Keratinocyte (primary cell): Measurements from ENCODE around the gene SLC43A3. TPM values are rescaled to one million over a fixed set of nuclear protein-coding genes. Genes with fewer than 3 reads are reported as not detected.

Source experiments
- DNase-seq: peaks from one replicate; pipeline ENCODE4 v3.0.0-alpha.2; 2011; ENCODE audit warnings: low read depth, missing footprints, low spot score
- FAIRE-seq: peaks from 2 replicates; lab custom pipeline; 2011; peaks lifted over from hg19 to GRCh38; lab: Jason Lieb, UNC
- H2AFZ ChIP-seq: 2 replicates; pipeline ENCODE4 v1.6.0; 2012; ENCODE audit warnings: low read length, control low read depth, inconsistent platforms; ENCODE audit not compliant: control insufficient read depth
- H3K27ac ChIP-seq: 2 replicates; pipeline ENCODE4 v1.5.1; 2011; ENCODE audit warnings: low read length; ENCODE audit not compliant: control insufficient read depth, insufficient read depth
- H3K27me3 ChIP-seq: 3 replicates; pipeline ENCODE4 v1.6.0; 2011; ENCODE audit warnings: low read length; ENCODE audit not compliant: control insufficient read depth, insufficient read depth; ENCODE audit errors: extremely low read depth
- H3K36me3 ChIP-seq, 2 experiments: 2 replicates in 1 of 2; 3 replicates in 1 of 2; pipeline ENCODE4 v1.5.1; 2011; ENCODE audit warnings: low read length in 2 of 2, mild to moderate bottlenecking in 1 of 2; ENCODE audit not compliant: control insufficient read depth in 2 of 2, insufficient read depth in 2 of 2; ENCODE audit errors: extremely low read depth in 1 of 2
- H3K4me1 ChIP-seq: 3 replicates; pipeline ENCODE4 v1.5.1; 2011; ENCODE audit warnings: low read length; ENCODE audit not compliant: control insufficient read depth, insufficient read depth; ENCODE audit errors: extremely low read depth
- H3K4me2 ChIP-seq: 3 replicates; pipeline ENCODE4 v1.6.0; 2011; ENCODE audit warnings: low read depth, low read length; ENCODE audit not compliant: control insufficient read depth, insufficient read depth; ENCODE audit errors: extremely low read depth
- H3K4me3 ChIP-seq, 3 experiments: fragments of 200-600 bp in 1 of 3; sonication (generic) in 1 of 3; 2 replicates in 2 of 3; 3 replicates in 1 of 3; pipeline ENCODE4 v1.5.1; 2011 to 2016; ENCODE audit warnings: low read length in 3 of 3, mild to moderate bottlenecking in 3 of 3, control low read depth in 2 of 3, inconsistent platforms in 1 of 3, low read depth in 1 of 3, mixed read lengths in 1 of 3, mixed run types in 1 of 3, moderate library complexity in 1 of 3; ENCODE audit not compliant: control insufficient read depth in 2 of 3, insufficient read depth in 2 of 3; ENCODE audit errors: extremely low read depth in 1 of 3
- H3K79me2 ChIP-seq: 2 replicates; pipeline ENCODE4 v1.6.0; 2012; ENCODE audit warnings: low read length; ENCODE audit not compliant: control insufficient read depth, insufficient read depth
- H3K9ac ChIP-seq: 3 replicates; pipeline ENCODE4 v1.6.0; 2011; ENCODE audit warnings: low read length; ENCODE audit not compliant: control insufficient read depth, insufficient read depth; ENCODE audit errors: extremely low read depth
- H3K9me1 ChIP-seq: 3 replicates; pipeline ENCODE4 v1.6.0; 2011; ENCODE audit warnings: low read length; ENCODE audit not compliant: control insufficient read depth, insufficient read depth; ENCODE audit errors: extremely low read depth
- H3K9me3 ChIP-seq: 2 replicates; pipeline ENCODE4 v1.5.1; 2012; ENCODE audit warnings: low read depth, low read length; ENCODE audit not compliant: control insufficient read depth
- H4K20me1 ChIP-seq: 3 replicates; pipeline ENCODE4 v1.6.0; 2011; ENCODE audit warnings: low read length; ENCODE audit not compliant: control insufficient read depth, insufficient read depth; ENCODE audit errors: extremely low read depth
- CTCF ChIP-seq, 3 experiments: IDR thresholded peaks in 1 of 3; conservative IDR thresholded peaks in 1 of 3; optimal IDR thresholded peaks in 1 of 3; 2 replicates in 2 of 3; 3 replicates in 1 of 3; pipeline versions ENCODE3 to v1.5.1; 2011; ENCODE audit warnings: low read length in 3 of 3, mild to moderate bottlenecking in 3 of 3, moderate library complexity in 2 of 3, control low read depth in 1 of 3, inconsistent platforms in 1 of 3; ENCODE audit not compliant: insufficient read depth in 2 of 3; ENCODE audit errors: extremely low read depth in 1 of 3
- EZH2 ChIP-seq: IDR thresholded peaks from one replicate; pipeline ENCODE4 v1.6.1; 2012; ENCODE audit warnings: inconsistent platforms, mild to moderate bottlenecking, low read length, moderate library complexity
- dilution Hi-C: fragments of 300-500 bp; cut with MboI; formaldehyde crosslinking; loops from one replicate; pipeline ENCODE4 v1.7.0; 2020; ENCODE audit warnings: low sequenced_read_pairs; ENCODE audit not compliant: extremely low pct_ligation_motif_present
- polyA plus RNA-seq, 5 experiments: library from polyadenylated mRNA; depleted of rRNA in 3 of 5; stranded (reverse) in 3 of 5; stranded (forward) in 1 of 5; unstranded in 1 of 5; fragments of >200 nt; gene quantifications; 1 replicate in 1 of 5; 2 replicates in 3 of 5; 3 replicates in 1 of 5; pipeline versions ENCODE4 v1.2.1 to v1.2.3, GENCODE V29; 2011 to 2012; ENCODE audit warnings: missing spikeins in 2 of 5, low read depth in 1 of 5, low replicate concordance in 1 of 5

The SLC43A3 gene
- polyA plus RNA-seq, 1 donor (not counting 4 experiments of a cell fraction or from before 2014, with no cell fraction given): 48.1 TPM

GRCh38 chr11:57464539-57465181 lies 37.7 kb upstream of the SLC43A3 start:
- FAIRE-seq: no peak
- no peaks in the 10 kb centered on the region for H3K79me2 ChIP-seq
- no peak overlapping the region for H3K4me2 ChIP-seq
- H3K9me3 ChIP-seq: no peaks in the 10 kb centered on the region
- H3K9ac ChIP-seq: no peak overlapping the region
- H3K27me3 ChIP-seq: peaks cover 27% of the 10 kb centered on the region
- no peaks in the 10 kb centered on the region for H4K20me1 ChIP-seq
- H3K4me3 ChIP-seq: no peak overlapping the region
- H3K9me1 ChIP-seq: no peaks in the 10 kb centered on the region
- H3K4me1 ChIP-seq: peaks cover 4% of the 10 kb centered on the region
- no peaks in the 10 kb centered on the region for H3K36me3 ChIP-seq
- dilution Hi-C loops: no loop called here
- no peak overlapping the region for H3K27ac ChIP-seq
- H2AFZ ChIP-seq: no peak overlapping the region
- TF ChIP-seq EZH2: no peak
- TF ChIP-seq CTCF (optimal IDR thresholded peaks at IDR 0.05 in 1 of 3, IDR thresholded peaks at IDR 0.05 in 1 of 3, conservative IDR thresholded peaks at IDR 0.05 in 1 of 3; ENCODE audit: extremely low read depth in 1 of 3, insufficient read depth in 2 of 3, low read length in 3 of 3): no peak
- DNase-seq: no peak

- Histone ChIP-seq H2AFZ (no peak overlapping the region), H3K27me3 (peaks cover 35% of the 10 kb centered on the region), H3K36me3 (no peaks in the 10 kb centered on the region), H3K9me3 (no peaks in the 10 kb centered on the region), H3K79me2 (no peaks in the 10 kb centered on the region), H3K9me1 (no peaks in the 10 kb centered on the region), H3K27ac (no peak overlapping the region), H4K20me1 (no peaks in the 10 kb centered on the region), H3K4me3 (no peak overlapping the region), H3K4me2 (no peak overlapping the region), H3K9ac (no peak overlapping the region), H3K4me1 (peaks cover 12% of the 10 kb centered on the region)
- dilution Hi-C loops: no loop called here
- FAIRE-seq: no peak
- no peak for TF ChIP-seq EZH2
- TF ChIP-seq CTCF (optimal IDR thresholded peaks at IDR 0.05 in 1 of 3, IDR thresholded peaks at IDR 0.05 in 1 of 3, conservative IDR thresholded peaks at IDR 0.05 in 1 of 3; ENCODE audit: extremely low read depth in 1 of 3, insufficient read depth in 2 of 3, low read length in 3 of 3): no peak
- DNase-seq: no peak
Measured at GRCh38 chr11:57463671-57464538, 37.0 kb upstream of the SLC43A3 start.
